HG02588 (cell line): ENCODE data around the gene ATP11B.

ENCODE experiments used
- ATAC-seq: cut with Tn5 transposase; IDR thresholded peaks from one replicate; pipeline ENCODE4 v1.9.1; 2021; ENCODE audit warnings: mild to moderate bottlenecking, moderate library complexity; ENCODE audit not compliant: unreplicated experiment

The ATP11B gene

DNA sequence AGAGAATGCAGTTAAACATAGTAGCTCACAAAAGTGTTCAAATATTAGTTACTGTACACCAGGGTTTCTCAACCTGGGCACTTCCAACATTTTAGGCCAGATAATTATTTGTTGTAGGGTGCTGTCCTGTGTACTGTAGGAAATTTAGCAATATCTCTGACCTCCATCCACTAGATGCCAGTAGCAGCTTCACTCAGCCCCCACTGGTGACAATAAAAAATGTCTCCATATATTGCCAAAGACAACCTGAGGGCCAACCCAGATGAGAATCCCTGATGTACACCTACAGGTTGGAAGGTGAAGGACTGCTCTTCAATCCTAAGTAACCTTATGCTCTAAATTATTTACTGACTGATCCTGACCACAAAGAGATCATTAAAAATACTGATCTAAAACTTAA, 154.6 kb downstream of the ATP11B start:
- ATAC-seq, result no peak

DNA sequence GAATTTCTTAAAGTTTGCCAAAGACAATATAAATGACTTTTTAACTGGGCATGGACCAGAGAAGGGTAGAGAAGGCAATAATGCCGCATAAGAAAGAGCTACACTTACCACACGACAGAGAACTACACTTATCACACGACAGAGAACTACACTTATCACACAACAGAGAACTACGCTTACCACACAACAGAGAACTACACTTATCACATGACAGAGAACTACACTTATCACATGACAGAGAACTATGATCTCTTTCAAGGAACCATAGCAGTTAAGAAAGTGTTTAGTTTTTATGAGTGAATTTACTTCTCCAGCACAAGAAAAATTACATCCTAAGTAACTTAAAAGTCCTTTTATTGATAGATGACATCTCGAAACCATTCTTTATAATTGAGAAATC, 155.0 kb downstream of the ATP11B start:
- no peak for ATAC-seq

DNA sequence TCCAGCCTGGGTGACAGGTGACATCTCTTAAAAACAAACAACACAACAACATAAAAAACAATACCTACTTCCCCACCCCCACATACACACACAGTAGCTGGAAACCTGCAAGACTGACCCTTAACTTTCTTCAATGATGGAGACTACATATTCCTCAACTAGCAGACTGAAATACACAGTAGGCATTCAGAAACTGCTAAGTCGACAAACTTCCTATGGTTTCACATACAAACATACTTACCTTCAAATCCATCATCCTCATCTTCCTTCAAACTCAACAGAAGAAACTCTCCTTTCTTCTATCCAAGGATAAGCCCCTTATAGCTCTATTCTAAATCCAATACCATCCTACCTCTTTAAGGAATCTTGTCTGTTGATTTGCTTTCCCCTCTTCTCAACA, 156.4 kb downstream of the ATP11B start:
- no peak for ATAC-seq

DNA sequence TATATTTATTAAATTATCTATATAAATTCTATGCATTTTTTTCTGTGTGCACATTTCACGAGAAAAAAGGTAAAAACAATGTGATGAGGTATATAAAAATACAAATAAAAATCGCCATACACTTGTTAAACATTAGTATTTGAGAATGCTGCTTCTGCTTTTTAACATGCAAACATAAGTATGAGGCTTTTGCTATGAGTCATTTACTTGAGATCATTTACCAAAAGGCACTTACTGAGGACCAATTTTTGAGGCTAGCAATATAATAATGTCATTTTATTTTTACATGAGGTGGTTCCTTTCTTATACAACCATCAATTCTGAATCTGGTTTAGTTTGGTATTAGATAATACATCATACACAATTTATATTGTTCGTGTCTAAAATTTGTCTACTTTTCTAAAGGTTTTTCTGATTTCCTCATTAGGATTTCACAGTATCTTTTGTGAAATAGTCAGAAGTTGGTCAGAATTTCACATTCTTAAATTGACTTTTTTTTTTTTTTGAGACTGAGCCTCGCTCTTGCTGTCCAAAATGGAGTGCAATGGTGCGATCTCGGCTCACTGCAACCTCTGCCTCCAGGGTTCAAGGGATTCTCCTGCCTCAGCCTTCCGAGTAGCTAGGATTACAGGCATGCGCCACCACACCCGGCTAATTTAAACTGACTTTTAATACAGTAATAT, 161.4 kb downstream of the ATP11B start:
- ATAC-seq, result peak; percentile 92

DNA sequence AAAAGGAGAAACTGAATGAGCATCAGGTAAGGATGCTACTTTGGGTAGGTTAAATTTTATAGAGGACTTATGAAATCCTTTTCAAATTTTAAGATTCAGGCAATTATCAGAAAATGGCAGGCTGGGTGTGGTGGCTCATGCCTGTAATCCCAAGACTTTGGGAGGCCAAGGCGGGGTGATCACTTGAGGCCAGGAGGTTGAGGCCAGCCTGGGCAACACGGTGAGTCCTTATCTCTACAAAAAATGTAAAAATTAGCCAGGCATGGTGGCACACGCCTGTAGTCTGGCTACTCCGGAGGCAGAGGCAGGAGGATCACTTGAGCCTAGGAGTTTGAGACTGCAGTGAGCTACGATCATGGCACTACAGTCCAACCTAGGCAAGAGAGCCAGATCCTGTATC, 163.9 kb downstream of the ATP11B start:
- ATAC-seq, result no peak

DNA sequence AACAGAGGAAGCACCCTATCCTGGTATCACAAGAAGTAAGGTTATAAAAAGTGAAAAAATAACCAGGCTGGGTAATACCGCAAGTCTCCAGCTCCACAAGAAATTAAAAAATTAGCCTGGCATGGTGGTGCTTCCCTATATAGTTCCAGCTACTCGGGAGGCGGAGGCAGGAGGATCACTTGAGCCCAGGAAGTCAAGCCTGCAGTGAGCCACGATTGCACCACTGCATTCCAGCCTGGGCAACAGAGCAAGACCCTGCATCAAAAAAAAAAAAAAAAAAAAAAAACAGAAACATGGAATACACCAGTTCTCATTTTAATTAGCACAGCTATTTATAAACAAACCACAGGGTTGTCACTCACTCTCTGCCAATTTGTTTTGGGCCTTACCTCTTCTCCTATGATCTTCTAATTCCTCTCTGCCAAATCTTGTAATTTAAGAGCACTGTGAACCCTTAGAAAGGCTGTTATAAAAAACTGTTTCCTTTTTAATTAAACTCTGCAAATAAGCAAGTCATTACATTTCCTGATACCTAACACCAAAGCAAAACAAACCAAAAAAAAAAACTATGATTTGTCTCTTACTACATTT, 164.5 kb downstream of the ATP11B start:
- no peak for ATAC-seq

DNA sequence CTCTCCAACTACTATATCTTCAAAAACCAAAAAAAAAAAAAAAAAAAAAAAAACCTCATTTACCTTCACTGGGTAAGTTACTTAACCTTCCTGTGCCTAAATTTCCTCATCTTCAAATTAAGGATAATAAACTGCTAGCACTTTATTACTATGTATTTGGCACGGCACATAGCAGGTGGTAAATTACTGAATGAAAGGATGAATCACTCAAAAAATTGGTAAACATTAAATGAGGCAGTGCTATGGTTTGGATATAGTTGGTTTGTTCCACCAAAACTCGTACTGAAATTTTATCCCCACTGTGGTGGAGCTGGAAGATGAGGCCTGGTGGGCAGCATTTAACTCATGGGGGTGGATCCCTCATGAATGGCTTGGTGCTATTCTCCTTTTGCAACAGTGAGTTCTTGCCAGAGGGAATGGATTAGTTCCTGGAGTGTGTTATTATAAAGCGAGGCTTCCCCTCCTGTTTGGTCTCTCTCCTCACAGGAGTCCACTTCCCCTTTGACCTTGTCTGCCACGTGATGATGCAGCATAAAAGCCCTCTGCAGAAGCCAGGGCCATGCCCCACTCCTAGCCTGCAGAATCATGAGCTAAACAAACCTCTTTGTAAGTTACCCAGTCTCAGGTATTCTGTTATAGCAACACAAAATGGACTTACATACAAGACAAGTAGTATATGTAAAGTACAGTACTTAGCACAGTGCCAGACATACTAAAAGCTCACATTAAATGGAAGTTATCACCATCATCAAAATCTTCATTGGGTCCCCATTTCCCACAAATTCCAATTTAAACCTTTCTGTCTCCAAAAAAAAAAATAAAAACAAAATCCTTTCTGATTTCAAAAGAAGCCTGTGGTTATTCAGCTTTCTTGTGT, 166.4 kb downstream of the ATP11B start:
- no peak for ATAC-seq

DNA sequence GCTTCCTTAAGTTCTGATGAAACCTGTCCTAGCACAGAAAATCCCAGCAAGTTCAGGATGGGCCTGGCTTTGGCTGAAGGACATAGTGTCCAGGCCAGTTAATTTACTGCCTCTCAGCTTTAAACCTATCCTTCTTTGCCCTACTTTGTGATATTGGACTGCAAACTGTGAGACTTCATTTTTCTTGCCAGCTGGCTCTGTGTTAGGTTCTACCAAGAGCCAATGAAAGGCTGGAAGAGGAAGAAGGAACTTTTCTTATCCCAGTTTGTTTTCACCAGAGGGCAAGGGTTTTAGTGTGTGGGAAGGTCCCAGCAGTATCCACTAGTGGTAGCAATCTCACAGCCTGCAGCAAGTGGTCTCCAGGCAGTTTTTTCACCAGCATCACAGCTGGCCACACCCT, 168.9 kb downstream of the ATP11B start:
- no peak for ATAC-seq

DNA sequence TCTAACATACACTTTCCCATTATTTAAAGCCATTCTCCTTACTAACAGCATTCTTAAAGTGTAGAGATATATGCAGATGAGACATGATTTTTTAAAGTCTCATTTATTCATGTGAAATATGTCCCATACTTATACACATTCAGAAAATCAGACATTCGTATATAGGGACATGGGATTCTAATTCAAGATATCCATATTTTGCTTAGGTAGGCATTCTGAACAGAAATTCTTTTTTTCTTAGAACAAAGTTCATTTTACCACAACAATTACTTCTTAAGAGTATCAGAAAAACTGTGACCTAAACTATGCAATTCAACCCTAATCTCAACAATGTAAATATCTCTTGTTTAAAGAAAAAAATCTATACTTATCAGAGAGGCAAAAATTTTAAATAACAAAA, 170.9 kb downstream of the ATP11B start:
- ATAC-seq, result no peak

DNA sequence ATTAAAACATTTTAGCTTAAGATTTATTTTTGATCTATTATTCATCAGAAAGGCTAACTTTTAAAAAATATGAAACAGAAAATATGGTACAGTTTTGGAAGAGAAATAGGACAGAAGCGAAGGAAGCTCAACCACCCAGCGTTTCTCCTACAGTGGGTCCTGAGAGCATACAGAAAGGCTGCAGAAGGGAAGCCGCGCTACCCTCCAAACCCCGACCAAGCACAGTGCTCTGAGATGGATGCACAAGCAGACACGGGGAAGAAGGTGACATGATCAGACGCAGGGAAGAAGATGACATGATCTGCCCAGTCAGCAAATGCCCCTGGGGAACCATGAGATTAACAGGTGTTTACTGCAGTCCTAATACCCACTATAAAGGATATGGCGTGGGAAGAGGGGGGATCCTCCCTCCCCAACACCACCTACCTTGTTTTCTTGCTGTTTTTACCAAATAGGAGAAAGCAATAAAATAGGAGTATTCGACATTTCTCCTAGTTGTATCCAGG, 172.6 kb downstream of the ATP11B start:
- no peak for ATAC-seq

DNA sequence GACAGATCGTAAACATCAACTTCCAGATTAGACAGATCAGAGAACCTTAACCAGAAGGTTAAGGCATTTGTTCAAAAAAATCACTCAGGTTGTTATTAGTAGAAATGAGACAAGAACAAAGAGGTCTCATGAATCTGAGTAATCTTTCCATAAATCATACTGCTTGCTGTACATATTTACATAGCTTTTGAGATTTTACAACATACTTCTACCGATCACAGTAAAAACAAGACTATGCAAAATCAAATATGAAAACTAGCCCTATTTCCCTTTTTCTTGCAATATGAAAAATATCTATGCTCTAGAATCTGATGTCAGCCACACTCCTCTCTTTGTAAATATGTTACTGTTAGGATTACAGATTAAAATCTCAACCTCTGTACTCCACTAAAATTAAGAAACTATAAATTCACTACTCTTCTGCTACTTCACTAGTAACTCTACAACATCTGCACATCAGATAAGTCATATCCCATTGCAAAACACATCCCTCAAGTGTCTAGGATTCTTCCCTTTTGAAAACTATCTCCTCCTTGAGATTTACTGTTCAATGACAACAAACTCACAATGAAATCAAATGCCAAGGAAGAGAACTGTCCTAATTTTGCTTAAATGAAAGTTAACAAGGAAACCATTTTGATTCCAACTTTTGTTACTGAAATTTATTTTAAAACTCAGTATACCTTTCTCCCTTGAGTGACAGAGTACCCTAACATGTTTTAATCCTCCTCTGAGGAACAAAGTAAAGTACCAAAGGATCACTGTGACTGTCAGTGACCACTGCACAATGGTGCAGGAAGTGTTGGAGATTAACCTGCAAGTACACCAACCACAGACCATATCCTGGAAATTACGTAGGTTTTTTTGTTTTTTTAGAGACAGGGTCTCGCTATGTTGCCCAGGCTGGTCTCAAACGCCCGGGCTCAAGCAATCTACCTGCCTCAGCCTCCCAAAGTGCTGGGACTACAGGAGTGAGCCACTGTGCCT, 174.2 kb downstream of the ATP11B start:
- ATAC-seq, result peak; percentile 58

DNA sequence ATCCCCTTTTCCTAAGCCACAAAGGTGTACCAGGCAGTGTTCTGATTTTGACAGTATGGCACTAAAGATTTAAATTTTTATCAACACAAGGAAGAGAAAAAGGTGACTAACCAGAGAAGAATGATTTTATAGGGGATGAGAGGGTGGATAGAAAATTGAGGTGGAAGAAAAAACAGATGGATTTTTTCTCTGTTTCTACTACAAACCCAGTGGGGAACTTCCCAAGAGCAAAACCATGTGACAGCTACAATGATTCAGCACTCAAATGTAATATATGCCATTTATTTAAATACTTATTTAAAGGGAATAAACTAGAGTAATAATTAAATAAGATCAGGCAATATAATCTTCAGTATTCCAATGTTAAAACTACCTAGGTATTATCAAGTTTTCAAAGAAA, 176.0 kb downstream of the ATP11B start:
- no peak for ATAC-seq

DNA sequence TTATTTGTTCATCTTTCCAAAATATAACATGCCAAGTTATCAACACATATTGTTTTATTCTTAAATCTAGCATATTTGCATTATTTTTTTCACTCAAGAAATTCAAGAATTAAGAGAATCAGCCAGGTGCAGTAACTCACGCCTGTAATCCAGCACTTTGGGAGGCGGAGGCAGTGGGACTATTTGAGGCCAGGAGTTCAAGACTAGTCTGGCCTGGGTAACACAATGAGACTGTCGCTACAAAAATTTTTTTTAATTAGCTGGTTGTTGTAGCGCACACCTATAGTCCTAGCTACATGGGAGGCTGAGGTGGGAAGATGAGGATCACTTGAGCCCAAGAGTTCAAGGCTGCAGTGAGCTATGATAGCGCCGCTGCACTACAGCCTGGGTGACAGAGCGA, 176.5 kb downstream of the ATP11B start:
- ATAC-seq, result no peak

DNA sequence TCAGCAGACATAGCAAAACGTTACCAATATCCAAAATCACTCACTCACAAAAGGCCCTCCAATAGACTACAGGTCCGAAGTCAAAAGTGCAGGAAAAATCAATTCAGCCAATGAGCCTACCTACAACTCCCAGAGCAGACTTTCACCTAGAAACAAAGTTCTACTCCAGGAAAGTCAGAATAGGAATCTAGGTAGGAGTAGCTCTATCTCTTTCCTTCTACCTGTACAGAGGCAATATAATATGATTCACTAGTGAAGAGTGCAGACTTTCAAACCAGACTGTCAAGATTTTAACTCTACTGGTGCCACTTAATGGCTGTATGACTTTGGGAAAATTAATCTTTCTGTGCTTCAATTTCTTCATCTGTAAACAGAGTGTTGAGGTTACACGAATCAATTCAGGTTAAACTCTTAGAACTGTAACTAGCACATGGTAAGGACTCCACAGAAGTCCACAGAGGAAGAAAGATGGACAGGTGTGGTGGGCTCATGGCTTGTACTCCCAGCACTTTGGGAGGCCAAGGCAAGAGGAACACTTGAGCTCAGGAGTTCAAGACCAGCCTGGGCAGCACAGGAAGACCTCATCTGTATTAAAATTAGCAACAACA, 177.6 kb downstream of the ATP11B start:
- ATAC-seq, result no peak
